ENCODE results near the gene NADSYN1.
"Not testable (repeated sequence)": the region's sequence is repeated elsewhere in the genome, so short reads cannot be mapped to it uniquely, and the experiment has no call there.

NADSYN1 gene

DNA sequence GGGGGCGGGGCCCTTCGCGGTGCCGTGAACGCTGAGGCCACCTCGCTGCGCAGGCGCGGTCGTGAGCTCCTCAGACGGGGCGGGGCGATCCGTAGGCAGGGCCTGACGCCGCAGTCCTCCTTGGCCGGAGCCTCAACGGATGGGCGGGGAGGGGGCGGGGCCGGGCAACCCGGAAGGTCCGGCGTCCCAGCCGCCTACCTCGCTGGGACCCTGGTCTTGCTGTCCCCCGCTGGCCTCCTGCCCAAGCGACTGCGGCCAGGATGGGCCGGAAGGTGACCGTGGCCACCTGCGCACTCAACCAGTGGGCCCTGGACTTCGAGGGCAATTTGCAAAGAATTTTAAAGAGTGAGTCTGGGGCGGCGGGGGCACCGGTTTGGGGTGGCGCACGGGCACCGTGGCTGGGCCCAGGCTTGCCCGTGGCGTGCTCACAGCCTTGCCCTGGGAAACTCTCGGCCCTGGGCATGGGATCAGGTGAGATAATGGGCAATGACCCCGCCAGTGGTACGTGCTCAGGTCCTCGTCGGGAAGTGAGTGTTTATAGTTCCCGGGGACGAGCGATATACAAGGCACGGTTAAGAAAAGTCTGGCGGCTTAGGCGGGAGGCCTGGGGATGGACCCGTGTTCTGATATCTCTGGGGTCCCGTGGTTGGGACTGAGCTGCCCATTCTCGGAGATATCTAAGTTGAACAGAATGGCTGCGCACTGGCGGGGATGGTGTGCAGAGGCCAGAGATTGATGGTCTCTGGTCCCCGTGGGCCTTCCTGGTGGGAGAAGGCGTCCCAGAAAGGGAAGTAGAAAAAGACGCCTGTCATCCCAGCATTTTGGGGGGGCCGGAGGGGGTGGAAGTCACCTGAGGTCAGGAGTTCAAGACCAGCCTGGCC is at the start of gene NADSYN1:
Gene NADSYN1, plus strand, starts transcription at position 167 of the 881 bp plus-strand sequence. Its CDS starts 94 bp downstream, at position 261.
- DNase-seq: peak; percentile 73

GRCh38 chr11:71404209-71404608 is 48.8 kb upstream of the NADSYN1 start:
- DNase-seq: no peak

DNA sequence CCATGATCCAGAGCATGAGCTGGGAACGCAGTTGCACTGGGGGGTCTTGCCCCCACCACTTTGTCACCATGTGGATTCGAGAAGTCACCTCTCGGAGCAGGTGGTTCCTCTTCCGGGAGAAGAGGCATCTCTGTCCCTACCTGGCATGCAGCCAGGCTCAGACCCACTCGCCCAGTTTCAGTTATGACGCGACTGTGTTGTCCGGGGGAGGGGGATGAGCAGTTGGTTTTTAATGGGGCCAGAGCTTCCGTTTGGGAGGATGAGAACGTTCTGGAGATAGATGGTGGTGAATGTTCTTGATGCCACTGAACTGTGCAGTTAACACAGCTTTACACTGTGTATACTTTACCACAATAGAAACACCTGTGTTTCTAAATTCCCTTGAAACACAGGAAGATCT is 46.3 kb upstream of the NADSYN1 start:
- no peak for DNase-seq

DNA sequence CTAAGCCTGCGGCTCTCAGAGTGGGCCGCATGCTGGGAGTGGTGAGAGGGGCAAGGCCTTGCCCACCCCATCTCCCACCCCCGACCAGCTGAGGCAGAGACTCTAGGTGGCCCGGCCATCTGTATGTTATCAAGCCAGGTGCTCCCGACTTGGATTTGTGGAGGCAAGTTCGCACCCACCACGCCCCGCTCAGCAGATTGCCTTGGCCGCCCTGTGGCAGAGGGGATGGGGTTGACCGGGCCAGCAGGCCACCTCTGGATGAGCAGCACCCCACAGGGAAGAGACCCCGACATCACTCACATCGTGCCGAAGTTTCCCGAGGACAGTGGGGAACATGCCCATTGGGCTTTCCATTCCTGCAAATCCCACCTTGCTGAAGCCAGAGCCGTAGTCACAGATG is 45.6 kb upstream of the NADSYN1 start:
- DNase-seq: no peak

- no peak for DNase-seq
These were observed 44.2 kb upstream of the NADSYN1 start for GRCh38 chr11:71408826-71409225.

DNA sequence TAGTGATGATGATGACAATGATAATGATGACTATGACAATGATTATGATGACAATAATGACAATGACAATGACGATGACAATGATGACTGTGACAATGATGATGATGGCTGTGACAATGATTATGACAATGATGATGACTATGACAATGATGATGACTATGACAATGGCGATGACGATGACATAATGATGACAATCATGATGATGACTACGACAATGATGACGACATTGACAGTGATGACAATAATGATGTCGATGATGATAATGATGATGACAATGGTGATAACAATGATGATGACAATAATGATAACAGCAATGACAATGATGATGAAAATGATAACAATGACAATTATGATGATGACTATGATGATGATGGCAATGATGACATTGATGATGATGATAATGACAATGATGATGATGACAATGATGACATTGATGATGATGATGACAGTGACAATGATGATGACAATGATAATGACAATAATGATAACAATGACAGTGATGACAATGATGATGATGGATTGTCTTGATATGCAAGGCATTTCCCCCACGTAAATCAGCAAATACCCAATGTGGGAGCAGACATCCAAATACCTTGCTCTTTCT is 42.5 kb upstream of the NADSYN1 start:
- DNase-seq: no peak

- no peak for DNase-seq
These were observed 38.4 kb upstream of the NADSYN1 start for GRCh38 chr11:71414645-71415044.

DNA sequence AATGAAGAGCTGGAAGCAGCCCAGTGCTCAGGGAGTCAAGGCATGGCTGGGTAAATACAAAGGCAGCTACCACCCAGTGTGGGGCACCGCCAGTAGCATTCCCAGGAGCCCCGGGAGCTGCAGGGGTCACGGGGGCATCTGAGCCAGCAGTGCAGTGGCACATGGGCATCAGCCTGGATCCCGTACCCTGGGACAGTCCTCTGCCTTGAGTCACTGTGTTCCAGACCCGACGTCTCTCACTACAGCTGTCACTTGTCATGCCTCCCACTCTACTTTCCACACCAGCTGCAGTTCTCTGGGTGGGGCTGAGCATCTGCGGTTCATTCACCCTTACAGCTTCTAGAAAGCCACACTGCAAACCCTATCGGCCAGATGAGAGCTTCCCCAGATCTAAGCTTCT is 34.4 kb upstream of the NADSYN1 start:
- no peak for DNase-seq

DNA sequence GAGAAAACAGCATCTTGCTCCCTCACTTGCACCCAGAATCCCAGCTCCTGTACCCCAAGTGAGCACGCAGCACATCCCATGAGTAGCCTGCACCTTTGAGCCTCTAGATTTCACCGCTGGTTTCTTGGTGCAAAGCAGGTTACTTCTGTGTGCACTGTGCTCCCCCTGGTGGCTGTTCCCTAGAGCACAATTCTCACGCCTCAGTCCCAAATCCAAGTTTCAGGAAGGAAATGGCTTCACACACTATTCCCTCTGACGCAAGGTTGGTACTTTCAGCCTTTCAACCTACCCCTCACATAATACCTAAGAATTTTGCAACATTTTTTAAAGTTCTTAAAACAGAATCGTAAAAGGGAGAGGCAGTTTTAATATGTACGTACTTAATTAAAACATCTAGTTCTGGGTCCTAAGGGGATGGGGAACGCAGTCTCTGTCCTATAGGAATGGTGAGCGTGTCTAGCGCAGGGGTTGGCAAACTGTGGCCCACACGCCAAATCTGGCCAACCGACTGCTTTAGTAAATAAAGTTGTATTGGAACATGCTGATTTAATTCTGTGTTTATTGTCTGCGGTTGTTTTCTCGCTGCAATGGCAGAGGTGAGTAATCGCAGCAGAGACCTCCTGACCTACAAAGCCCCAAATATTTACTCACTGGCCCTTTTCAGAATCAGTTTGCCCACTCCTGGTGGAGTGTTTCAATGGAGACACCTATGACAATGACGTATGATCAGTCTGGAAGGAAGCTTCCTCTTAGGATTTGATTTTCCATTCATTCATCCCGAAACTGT is 32.4 kb upstream of the NADSYN1 start:
- peak; percentile 5 for DNase-seq

DNA sequence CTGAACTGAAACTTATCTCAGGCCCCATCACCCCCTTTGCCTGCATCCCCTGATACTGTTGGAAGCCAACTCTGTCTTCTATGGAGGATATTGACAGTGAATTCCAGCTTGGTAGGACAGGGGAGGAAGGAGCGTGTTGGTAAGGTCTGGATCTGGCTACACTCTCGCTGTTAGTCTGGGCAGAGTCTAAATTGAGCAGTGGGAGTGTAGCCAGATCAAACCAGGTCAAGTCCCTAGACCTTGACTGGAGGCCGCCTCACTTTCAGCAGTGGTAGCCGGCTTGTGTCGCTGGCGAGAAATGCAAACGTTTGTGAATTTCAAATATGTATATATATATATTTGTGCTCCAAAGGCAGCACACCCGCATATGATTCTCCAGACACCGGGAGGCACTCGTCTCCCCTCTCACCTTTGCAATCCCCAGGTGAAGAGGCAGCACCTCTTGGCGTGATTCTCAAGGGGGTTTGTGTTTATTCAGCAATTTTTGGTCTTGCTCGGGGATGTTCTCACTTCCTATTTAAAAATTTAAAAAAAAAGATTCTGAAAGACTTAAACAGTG is 31.5 kb upstream of the NADSYN1 start:
- no peak for DNase-seq

DNA sequence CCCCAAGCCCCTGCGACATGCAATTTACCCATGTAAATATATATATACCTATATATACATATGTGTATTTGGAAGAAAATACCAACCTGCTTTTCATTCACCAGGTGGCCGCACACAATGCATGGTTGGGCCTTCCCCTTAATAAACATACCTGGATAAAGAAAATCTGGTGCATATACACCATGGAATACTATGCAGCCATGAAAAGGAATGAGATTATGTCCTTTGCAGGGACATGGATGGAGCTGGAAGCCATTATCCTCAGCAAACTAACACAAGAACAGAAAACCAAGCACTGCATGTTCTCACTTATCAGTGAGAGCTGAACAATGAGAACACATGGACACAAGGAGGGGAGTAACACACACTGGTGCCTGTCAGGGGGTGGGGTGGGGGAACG is 30.7 kb upstream of the NADSYN1 start:
- DNase-seq: not testable (repeated sequence)

DNA sequence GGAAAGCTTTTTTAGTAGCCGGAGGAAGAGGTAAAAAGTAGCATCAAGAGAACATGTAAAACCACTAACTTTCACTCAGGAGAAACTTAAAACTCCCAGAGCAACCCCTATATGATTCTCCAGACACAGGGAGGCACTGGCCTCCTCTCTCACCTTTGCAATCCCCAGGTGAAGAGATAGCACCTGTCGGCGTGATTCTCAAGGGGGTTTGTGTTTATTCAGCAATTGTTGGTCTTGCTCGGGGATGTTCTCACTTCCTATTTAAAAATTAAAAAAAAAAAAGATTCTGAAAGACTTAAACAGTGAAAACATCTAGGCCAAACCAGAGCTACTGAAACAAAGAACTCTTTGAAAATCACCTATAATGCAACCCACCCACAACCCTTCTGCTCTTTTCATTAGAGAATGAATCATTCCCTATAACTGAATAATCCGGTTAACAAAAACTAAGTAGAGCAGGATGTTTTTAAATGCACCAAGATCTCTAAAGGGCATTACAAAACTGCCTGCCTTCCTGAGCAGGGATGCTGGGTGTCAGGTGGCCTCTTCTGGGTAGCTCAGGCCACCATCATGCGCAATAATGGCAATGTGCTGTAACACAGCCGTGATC is 29.7 kb upstream of the NADSYN1 start:
- DNase-seq: no peak

GRCh38 chr11:71425409-71425808 is 27.6 kb upstream of the NADSYN1 start:
- no peak for DNase-seq

DNA sequence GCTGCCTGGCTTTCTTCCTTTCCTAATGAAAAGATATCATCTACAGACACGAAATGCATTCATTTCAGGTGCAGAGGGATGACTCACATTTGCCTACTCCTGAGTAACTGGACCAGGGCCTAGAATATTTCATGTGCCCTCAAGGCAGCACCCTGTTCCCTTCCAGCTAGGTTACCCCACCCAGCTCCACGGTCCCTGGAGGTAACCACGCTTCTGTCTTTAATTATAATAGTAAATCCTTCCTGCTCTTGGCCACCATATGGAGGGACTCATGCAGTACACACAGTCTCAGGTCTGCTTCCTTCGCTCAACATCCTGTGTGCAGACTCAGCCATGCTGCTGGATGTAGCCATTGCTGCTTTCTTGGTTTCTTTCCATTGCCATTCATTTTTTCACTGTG is 27.1 kb upstream of the NADSYN1 start:
- no peak for DNase-seq

DNA sequence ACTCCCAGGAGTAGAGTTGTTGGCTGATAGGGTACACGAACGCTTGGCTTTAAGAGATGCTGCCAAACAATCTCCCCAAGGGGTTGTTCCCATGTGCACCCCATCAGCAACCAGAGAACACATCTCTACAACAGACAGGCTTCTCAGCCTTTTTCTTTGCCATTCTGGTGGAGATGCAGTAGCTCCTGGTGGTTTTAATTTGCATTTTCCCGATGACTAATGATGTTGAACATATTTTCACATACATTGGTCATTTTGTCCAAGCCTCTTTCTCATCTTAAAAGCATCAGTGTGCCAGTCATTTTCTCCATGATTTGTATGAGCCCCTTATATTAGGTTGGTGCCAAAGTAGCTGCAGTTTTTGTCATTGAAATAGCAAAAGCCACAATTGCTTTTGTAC is 26.6 kb upstream of the NADSYN1 start:
- DNase-seq: no peak

GRCh38 chr11:71428861-71429435 is 24.1 kb upstream of the NADSYN1 start:
- DNase-seq: no peak

GRCh38 chr11:71429701-71430100 is 23.3 kb upstream of the NADSYN1 start:
- DNase-seq: no peak

DNA sequence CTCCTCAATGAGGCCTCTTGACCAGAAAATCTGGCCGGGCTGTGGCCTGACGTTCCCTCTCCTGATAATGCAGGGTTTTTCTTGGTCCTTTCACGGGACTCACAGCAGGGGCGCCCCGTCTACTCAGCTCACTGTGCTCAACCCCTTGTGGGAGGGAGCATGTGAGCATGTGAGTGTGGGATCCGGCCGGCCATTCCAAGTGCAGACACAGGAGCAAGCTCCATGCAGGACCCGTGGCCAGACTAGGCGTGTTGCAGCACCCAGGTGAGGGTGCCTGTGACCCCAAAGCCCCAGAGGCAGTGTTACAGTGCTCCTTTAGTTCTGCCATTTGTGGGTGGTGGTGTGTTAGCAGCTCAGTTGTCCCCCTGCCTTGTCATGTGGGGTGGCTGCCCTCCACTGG is 22.8 kb upstream of the NADSYN1 start:
- DNase-seq: no peak

GRCh38 chr11:71431271-71431670 is 21.7 kb upstream of the NADSYN1 start:
- no peak for DNase-seq

GRCh38 chr11:71432761-71433647 is 20.0 kb upstream of the NADSYN1 start:
- DNase-seq: no peak

DNA sequence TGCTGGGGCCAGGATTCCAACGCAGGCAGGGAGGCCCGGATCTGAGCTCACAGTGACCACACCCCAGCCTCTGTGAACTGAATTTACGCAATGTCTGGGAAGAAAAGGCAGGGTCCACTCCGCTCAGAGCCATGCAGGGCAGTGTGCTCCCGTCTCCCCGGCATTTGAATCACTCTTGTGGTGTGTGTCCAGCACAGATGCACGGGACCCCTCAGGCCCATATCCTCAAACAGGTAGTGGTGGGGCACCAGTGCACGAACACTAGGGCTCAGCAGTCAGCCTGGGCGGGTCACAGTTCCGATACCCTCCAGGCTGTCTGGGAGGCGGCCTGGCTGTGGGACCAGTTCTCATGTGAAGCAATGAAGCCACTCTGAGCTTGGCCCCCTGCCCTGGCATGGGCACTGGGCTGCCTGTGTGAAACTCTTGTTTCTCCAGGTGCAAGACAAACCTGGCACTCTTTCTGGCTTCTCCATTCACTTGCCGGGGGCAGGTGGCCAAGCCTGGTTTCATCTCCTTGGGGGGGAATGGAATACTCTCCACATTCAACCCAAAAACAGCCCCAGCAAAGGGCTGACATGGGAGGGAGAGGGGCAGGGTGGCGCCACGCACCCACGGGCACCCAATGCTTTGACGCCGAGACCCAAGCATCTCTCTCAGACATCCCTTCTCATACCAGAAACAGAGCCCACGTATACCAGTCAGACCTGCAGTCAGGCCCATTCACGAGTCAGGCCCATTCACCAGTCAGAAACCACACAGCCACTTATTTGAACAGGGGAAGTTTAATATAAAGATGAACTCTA is 19.2 kb upstream of the NADSYN1 start:
- no peak for DNase-seq

Data from NCI-H2081 treated with DMSO at 0.1 percent for 48 hours (cell line).